VCaP (cell line): ENCODE data around the gene CRIM1.
A peak's percentile ranks its signal among the peaks of the same experiment; 100 is the strongest.

Source experiments
- H3K27ac ChIP-seq: fragments of 450-650 bp; 2 replicates; pipeline ENCODE4 v1.5.1; 2017
- CTCF ChIP-seq: fragments of 450-650 bp; conservative IDR thresholded peaks from 2 replicates; pipeline ENCODE4 v1.5.1; 2017; ENCODE audit warnings: mild to moderate bottlenecking, moderate library complexity

Gene CRIM1

GRCh38 chr2:36567711-36568408, 212.3 kb downstream of the CRIM1 start:
- TF ChIP-seq CTCF, result no peak
- peak overlapping the region; percentile 63 for H3K27ac ChIP-seq

- no peak for TF ChIP-seq CTCF
Observed at GRCh38 chr2:36568516-36569246, 213.1 kb downstream of the CRIM1 start.

DNA sequence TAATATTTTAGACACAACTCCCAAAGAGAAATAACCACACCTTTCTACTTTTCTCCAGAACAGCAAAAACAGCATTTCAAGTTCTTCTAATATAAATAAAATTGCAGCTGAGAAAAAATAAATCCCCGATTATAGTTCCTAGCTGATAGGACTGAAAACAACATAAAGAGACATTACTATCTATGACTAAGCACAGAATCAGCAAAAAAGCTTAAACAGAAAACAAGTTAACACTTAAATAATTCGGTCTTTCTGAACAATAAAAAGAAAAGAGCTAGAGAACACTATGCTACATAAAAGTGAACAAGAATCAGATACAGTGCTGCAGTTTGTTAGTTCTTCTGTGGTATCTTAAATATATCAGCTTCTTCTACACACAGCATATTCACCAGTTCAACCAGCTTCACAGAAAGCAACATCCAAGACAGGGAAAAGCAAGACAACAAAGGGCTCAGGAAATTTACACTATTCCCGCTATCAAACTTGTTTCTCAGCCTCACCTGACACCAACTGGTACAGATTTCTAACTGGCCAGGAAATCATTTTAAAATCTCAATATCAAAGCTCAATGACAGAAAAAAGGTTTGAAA, 213.8 kb downstream of the CRIM1 start:
- TF ChIP-seq CTCF, result no peak
- peak overlapping the region; percentile 63 for H3K27ac ChIP-seq

More at GRCh38 chr2:36568516-36569246, 213.1 kb downstream of the CRIM1 start:
- peak overlapping the region; percentile 63 for H3K27ac ChIP-seq

DNA sequence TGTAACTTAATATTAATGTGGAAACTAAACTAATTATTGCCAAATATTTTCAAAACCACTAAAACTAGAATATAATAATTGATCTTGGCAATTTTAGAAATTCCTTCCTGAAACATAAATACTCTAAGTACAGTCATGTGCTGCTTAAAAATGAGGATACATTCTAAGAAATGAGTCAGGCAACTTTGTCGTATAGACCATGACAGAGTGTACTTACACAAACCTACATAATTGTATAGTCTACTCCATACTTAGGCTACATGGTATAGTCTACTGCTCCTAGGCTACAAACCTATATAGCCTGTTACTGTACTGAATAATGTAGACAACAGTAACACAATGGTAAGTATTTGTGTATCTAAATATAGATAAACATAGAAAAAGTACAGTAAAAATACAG, 214.8 kb downstream of the CRIM1 start:
- no peak overlapping the region for H3K27ac ChIP-seq
- no peak for TF ChIP-seq CTCF

GRCh38 chr2:36572054-36572718, 216.6 kb downstream of the CRIM1 start:
- H3K27ac ChIP-seq, result no peak overlapping the region
- TF ChIP-seq CTCF, result no peak

DNA sequence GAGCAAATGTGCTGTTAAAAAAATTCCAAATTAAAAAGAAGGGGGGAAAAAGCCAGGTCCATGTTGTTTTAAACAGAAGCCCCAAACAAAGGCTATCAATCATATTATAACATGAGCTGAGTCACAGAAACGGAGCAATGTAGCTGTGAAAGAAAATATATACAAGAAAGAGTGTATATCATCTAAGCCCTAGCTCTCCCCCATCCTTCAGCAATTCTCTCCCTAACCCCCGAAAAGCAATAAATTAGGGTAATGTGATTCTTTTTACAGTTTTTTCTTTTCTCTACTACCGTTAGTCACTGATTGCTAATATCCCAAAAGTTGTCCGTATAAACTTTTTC, 217.1 kb downstream of the CRIM1 start:
- TF ChIP-seq CTCF, result no peak
- H3K27ac ChIP-seq, result no peak overlapping the region

DNA sequence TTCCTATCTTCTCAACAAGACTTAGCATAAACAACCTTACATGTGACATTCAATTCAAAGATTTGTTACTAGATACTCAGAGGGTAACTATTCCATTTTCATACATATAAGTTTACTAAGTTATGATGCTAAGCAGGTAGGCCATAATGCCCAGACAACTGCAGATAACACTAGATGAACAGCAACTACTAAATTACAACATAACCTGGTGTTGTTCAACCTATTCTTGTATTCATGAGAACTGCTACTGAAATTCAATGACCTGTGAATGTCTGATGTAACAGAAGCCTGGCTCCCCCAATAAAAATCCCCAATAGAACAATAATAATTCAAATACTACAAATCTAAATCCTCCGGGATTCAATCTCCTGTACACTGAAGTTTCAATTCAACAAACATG, 217.6 kb downstream of the CRIM1 start:
- TF ChIP-seq CTCF, result no peak
- H3K27ac ChIP-seq, result no peak overlapping the region
